ENCODE measurements around the gene DNAJC30.

- TF ChIP-seq CTCF (IDR thresholded peaks at IDR 0.05) (no peak), POLR2A (IDR thresholded peaks at IDR 0.05) (no peak)
Measured at GRCh38 chr7:73707045-73707631, 23.9 kb upstream of the DNAJC30 start.
